Ovary (tissue), 3 donors: ENCODE measurements around the gene BORCS5.

Experiments
- POLR2A ChIP-seq: fragments of 450-650 bp; IDR thresholded peaks from one replicate; pipeline ENCODE4 v1.6.1; 2017; ENCODE audit warnings: antibody characterized with exemption, mild to moderate bottlenecking, moderate library complexity
- TF ChIP-seq, protein P1 (sequence below), 3 donors: fragments of 450-650 bp in 2 of 3; fragments of 200-600 bp in 1 of 3; IDR thresholded peaks; one replicate each; pipeline versions ENCODE4 v1.5.1 to v1.8.0; 2016 to 2022; ENCODE audit warnings: antibody characterized with exemption in 3 of 3, mild to moderate bottlenecking in 1 of 3
- donor health status: DM: no; HTN: no; CAD: no.

DNA sequence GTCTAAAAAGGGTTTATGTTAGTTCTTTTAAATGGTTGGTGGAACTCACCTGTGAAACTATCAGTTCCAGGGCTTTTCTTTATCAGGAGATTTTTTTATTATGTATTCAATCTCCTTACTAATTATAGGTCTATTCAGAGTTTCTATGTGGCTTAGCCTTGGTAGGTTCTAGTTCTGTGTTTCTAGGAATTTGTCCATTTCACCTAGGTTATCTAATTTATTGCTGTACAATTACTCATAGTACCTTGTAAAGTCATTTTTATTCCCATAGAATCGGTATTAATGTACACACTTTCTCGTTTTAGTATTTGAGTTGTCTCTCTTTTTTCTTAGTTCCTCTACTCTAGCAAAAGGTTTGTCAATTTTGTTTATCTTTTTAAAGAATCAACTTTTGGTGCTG lies 59.0 kb downstream of the BORCS5 start:
- TF ChIP-seq POLR2A = no peak
- TF ChIP-seq, protein P1, sequence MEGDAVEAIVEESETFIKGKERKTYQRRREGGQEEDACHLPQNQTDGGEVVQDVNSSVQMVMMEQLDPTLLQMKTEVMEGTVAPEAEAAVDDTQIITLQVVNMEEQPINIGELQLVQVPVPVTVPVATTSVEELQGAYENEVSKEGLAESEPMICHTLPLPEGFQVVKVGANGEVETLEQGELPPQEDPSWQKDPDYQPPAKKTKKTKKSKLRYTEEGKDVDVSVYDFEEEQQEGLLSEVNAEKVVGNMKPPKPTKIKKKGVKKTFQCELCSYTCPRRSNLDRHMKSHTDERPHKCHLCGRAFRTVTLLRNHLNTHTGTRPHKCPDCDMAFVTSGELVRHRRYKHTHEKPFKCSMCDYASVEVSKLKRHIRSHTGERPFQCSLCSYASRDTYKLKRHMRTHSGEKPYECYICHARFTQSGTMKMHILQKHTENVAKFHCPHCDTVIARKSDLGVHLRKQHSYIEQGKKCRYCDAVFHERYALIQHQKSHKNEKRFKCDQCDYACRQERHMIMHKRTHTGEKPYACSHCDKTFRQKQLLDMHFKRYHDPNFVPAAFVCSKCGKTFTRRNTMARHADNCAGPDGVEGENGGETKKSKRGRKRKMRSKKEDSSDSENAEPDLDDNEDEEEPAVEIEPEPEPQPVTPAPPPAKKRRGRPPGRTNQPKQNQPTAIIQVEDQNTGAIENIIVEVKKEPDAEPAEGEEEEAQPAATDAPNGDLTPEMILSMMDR (IDR thresholded peaks at IDR 0.05) = no peak
